Measurements from ENCODE around the gene XG. TPM values are rescaled to one million over a fixed set of nuclear protein-coding genes. Genes with fewer than 3 reads are reported as not detected.
"Not testable (repeated sequence)": the region's sequence is repeated elsewhere in the genome, so short reads cannot be mapped to it uniquely, and the experiment has no call there.

The XG gene
- total and polyA plus RNA-seq, 8 donors = 0.17 to 1.6 (median 0.41) TPM

GRCh38 chrX:2774057-2774456 is 22.2 kb downstream of the XG start:
- ATAC-seq = no peak
- TF ChIP-seq, protein P1, sequence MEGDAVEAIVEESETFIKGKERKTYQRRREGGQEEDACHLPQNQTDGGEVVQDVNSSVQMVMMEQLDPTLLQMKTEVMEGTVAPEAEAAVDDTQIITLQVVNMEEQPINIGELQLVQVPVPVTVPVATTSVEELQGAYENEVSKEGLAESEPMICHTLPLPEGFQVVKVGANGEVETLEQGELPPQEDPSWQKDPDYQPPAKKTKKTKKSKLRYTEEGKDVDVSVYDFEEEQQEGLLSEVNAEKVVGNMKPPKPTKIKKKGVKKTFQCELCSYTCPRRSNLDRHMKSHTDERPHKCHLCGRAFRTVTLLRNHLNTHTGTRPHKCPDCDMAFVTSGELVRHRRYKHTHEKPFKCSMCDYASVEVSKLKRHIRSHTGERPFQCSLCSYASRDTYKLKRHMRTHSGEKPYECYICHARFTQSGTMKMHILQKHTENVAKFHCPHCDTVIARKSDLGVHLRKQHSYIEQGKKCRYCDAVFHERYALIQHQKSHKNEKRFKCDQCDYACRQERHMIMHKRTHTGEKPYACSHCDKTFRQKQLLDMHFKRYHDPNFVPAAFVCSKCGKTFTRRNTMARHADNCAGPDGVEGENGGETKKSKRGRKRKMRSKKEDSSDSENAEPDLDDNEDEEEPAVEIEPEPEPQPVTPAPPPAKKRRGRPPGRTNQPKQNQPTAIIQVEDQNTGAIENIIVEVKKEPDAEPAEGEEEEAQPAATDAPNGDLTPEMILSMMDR (IDR thresholded peaks at IDR 0.05) = no peak
- no peak for DNase-seq
- Histone ChIP-seq H3K27me3 (no peaks in the 10 kb centered on the region), H3K4me1 (no peaks in the 10 kb centered on the region), H3K9me3 (no peaks in the 10 kb centered on the region), H3K27ac (no peak overlapping the region), H3K4me3 (no peak overlapping the region), H3K36me3 (no peaks in the 10 kb centered on the region)
- intact Hi-C loops (cut with DNase I) = no loop called here

- DNase-seq (no peak), ATAC-seq (no peak)
- TF ChIP-seq, protein P1 (IDR thresholded peaks at IDR 0.05) = no peak
- Histone ChIP-seq H3K27ac (no peak overlapping the region), H3K9me3 (no peaks in the 10 kb centered on the region), H3K4me3 (no peak overlapping the region), H3K27me3 (no peaks in the 10 kb centered on the region), H3K4me1 (no peaks in the 10 kb centered on the region), H3K36me3 (no peaks in the 10 kb centered on the region)
- intact Hi-C loops (cut with DNase I) = no loop called here
Measured at GRCh38 chrX:2774776-2775175, 22.9 kb downstream of the XG start.

GRCh38 chrX:2780472-2781225 is 28.8 kb downstream of the XG start:
- DNase-seq = peak in 1 of 4 donors; percentile 32
- H3K4me1 ChIP-seq; H3K27me3 ChIP-seq; H3K27ac ChIP-seq; intact Hi-C loops (cut with DNase I); H3K9me3 ChIP-seq; H3K4me3 ChIP-seq; H3K36me3 ChIP-seq: not testable (repeated sequence)
- ATAC-seq = peak; percentile 59

DNA sequence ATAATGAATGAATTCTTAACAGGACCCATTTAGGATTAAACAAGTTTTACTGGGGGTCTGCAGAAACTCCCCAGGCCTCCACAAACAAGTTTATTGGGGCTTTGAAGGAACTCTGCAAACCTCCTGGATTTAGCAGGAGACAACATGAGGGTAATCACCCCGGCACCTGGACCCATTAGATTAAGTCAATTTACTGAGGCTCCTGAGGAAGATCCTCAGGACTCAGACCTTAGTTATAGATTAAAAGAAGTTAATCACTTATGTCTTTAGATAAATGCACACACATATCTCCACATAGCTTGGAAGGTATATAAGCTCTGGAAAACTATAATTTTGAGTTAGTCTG is 29.4 kb downstream of the XG start:
- TF ChIP-seq, protein P1 (IDR thresholded peaks at IDR 0.05) = no peak
- H3K4me3 ChIP-seq = no peak overlapping the region
- no peak for DNase-seq
- no peaks in the 10 kb centered on the region for H3K36me3 ChIP-seq
- H3K9me3 ChIP-seq = no peaks in the 10 kb centered on the region
- ATAC-seq = no peak
- intact Hi-C loops (cut with DNase I) = no loop called here
- H3K4me1 ChIP-seq = no peaks in the 10 kb centered on the region
- H3K27ac ChIP-seq = peak overlapping the region in 1 of 2 donors; percentile 26
- H3K27me3 ChIP-seq = no peaks in the 10 kb centered on the region

GRCh38 chrX:2781698-2782097 is 29.9 kb downstream of the XG start:
- H3K9me3 ChIP-seq = no peaks in the 10 kb centered on the region
- no peak for ATAC-seq
- intact Hi-C loops (cut with DNase I) = no loop called here

More at GRCh38 chrX:2781698-2782097, 29.9 kb downstream of the XG start:
- no peaks in the 10 kb centered on the region for H3K4me1 ChIP-seq
- no peak overlapping the region for H3K4me3 ChIP-seq
- no peak for DNase-seq
- peak overlapping the region in 1 of 2 donors; percentile 26 for H3K27ac ChIP-seq
- no peaks in the 10 kb centered on the region for H3K27me3 ChIP-seq
- TF ChIP-seq, protein P1 (IDR thresholded peaks at IDR 0.05) = no peak
- no peaks in the 10 kb centered on the region for H3K36me3 ChIP-seq
